ENCODE measurements around the gene PIEZO2. TPM values are rescaled to one million over a fixed set of nuclear protein-coding genes. Genes with fewer than 3 reads are reported as not detected.

The PIEZO2 gene
- total and polyA plus RNA-seq, 2 donors (not counting 1 experiment from before 2014, with no cell fraction given): not detected

- Histone ChIP-seq H3K36me3 (replicated peaks in 1 of 2; ENCODE audit: control extremely low read depth in 1 of 2, control insufficient read depth in 1 of 2, extremely low read depth in 1 of 2, insufficient read depth in 2 of 2, low read length in 1 of 2) (no peaks in the 10 kb centered on the region), H3K27ac (ENCODE audit: low read length in 2 of 2) (no peak overlapping the region), H2AFZ (ENCODE audit: insufficient read depth, low read depth, low read length, poor library complexity, severe bottlenecking) (no peak overlapping the region), H4K20me1 (ENCODE audit: control insufficient read depth, insufficient read depth, low read length, poor library complexity, severe bottlenecking) (no peaks in the 10 kb centered on the region), H3K4me3 (ENCODE audit: control extremely low read depth in 1 of 5, extremely low read depth in 1 of 5, insufficient read depth in 1 of 5, low read depth in 2 of 5, low read length in 4 of 5) (no peak overlapping the region), H3K79me2 (ENCODE audit: control insufficient read depth, insufficient read depth, low read length) (no peaks in the 10 kb centered on the region), H3K9me3 (ENCODE audit: control extremely low read depth in 1 of 3, control insufficient read depth in 2 of 3, insufficient read depth in 1 of 3, low read length in 2 of 3) (peaks cover 0 to 4% (median 0%) of the 10 kb centered on the region in 3 donors), H3K9ac (ENCODE audit: low read length) (no peak overlapping the region), H3K27me3 (replicated peaks in 1 of 4; ENCODE audit: control extremely low read depth in 1 of 4, control insufficient read depth in 3 of 4, insufficient read depth in 4 of 4, low read length in 3 of 4) (no peaks in the 10 kb centered on the region), H3K4me1 (ENCODE audit: control insufficient read depth in 2 of 2, insufficient read depth in 2 of 2, low read length in 2 of 2) (no peaks in the 10 kb centered on the region), H3K4me2 (replicated peaks; ENCODE audit: low read depth, low read length, poor library complexity, severe bottlenecking) (no peak overlapping the region)
- CTCF ChIA-PET: no interaction called here
- TF ChIP-seq CTCF (IDR thresholded peaks at IDR 0.05): no peak
- no peak for TF ChIP-seq EZH2 (IDR thresholded peaks at IDR 0.05; ENCODE audit: borderline replicate concordance, insufficient read depth, low read depth, low read length, poor library complexity, severe bottlenecking)
- no peak for ATAC-seq (ENCODE audit: low read depth)
- no CpG with 5 or more reads among the region's 4 CpGs for WGBS (ENCODE audit: insufficient coverage)
- Mint-ChIP-seq H3K27ac (no peak overlapping the region), H3K27me3 (no peaks in the 10 kb centered on the region), H3K4me3 (no peak overlapping the region), H3K4me1 (no peaks in the 10 kb centered on the region), H3K9me3 (ENCODE audit: insufficient read depth) (no peaks in the 10 kb centered on the region)
- intact Hi-C loops (cut with micrococcal nuclease): no loop called here
- no peak for DNase-seq
- POLR2A ChIA-PET: no interaction called here
These were observed 177.7 kb downstream of the PIEZO2 start for GRCh38 chr18:10971717-10972116.

GRCh38 chr18:10965119-10965518, 184.2 kb downstream of the PIEZO2 start:
- no peaks in the 10 kb centered on the region for H3K27me3 ChIP-seq (replicated peaks in 1 of 4; ENCODE audit: control extremely low read depth in 1 of 4, control insufficient read depth in 3 of 4, insufficient read depth in 4 of 4, low read length in 3 of 4)
- DNase-seq (no peak), ATAC-seq (ENCODE audit: low read depth) (no peak)
- Mint-ChIP-seq H3K27me3 (no peaks in the 10 kb centered on the region), H3K9me3 (ENCODE audit: insufficient read depth) (peaks cover 3% of the 10 kb centered on the region), H3K4me1 (no peaks in the 10 kb centered on the region), H3K27ac (no peak overlapping the region), H3K4me3 (no peak overlapping the region)
- no peaks in the 10 kb centered on the region for H3K4me1 ChIP-seq (ENCODE audit: control insufficient read depth in 2 of 2, insufficient read depth in 2 of 2, low read length in 2 of 2)
- TF ChIP-seq CTCF (IDR thresholded peaks at IDR 0.05): no peak
- no peak for TF ChIP-seq EZH2 (IDR thresholded peaks at IDR 0.05; ENCODE audit: borderline replicate concordance, insufficient read depth, low read depth, low read length, poor library complexity, severe bottlenecking)
- no peak overlapping the region for H3K4me3 ChIP-seq (ENCODE audit: control extremely low read depth in 1 of 5, extremely low read depth in 1 of 5, insufficient read depth in 1 of 5, low read depth in 2 of 5, low read length in 4 of 5)
- H3K27ac ChIP-seq (ENCODE audit: low read length in 2 of 2): no peak overlapping the region
- H3K79me2 ChIP-seq (ENCODE audit: control insufficient read depth, insufficient read depth, low read length): no peaks in the 10 kb centered on the region
- intact Hi-C loops (cut with micrococcal nuclease): no loop called here
- H3K9ac ChIP-seq (ENCODE audit: low read length): no peak overlapping the region
- WGBS (ENCODE audit: insufficient coverage): no CpG with 5 or more reads among the region's 2 CpGs
- CTCF ChIA-PET: no interaction called here
- peaks cover 0 to 4% (median 0%) of the 10 kb centered on the region in 3 donors for H3K9me3 ChIP-seq (ENCODE audit: control extremely low read depth in 1 of 3, control insufficient read depth in 2 of 3, insufficient read depth in 1 of 3, low read length in 2 of 3)
- no peaks in the 10 kb centered on the region for H4K20me1 ChIP-seq (ENCODE audit: control insufficient read depth, insufficient read depth, low read length, poor library complexity, severe bottlenecking)
- no peak overlapping the region for H3K4me2 ChIP-seq (replicated peaks; ENCODE audit: low read depth, low read length, poor library complexity, severe bottlenecking)
- H2AFZ ChIP-seq (ENCODE audit: insufficient read depth, low read depth, low read length, poor library complexity, severe bottlenecking): no peak overlapping the region
- no peaks in the 10 kb centered on the region for H3K36me3 ChIP-seq (replicated peaks in 1 of 2; ENCODE audit: control extremely low read depth in 1 of 2, control insufficient read depth in 1 of 2, extremely low read depth in 1 of 2, insufficient read depth in 2 of 2, low read length in 1 of 2)
- POLR2A ChIA-PET: no interaction called here

Data from B cell (primary cell).